AML-193 (cell line): ENCODE data around the gene SAMM50.
"Not testable (repeated sequence)": the region's sequence is repeated elsewhere in the genome, so short reads cannot be mapped to it uniquely, and the experiment has no call there.

ENCODE experiments used
- DNase-seq, 2 experiments: peaks; one replicate each; lab custom pipeline; 2025; lab: John Stamatoyannopoulos, UW

The SAMM50 gene

GRCh38 chr22:44000123-44000522 is 44.9 kb downstream of the SAMM50 start:
- no peak for DNase-seq

GRCh38 chr22:44001521-44001920 is 46.3 kb downstream of the SAMM50 start:
- DNase-seq, result no peak

- DNase-seq, result no peak
Observed at GRCh38 chr22:44002324-44002723, 47.1 kb downstream of the SAMM50 start.

GRCh38 chr22:44002997-44003396 is 47.8 kb downstream of the SAMM50 start:
- DNase-seq, result no peak

GRCh38 chr22:44003405-44004103 is 48.3 kb downstream of the SAMM50 start:
- DNase-seq, result no peak

- DNase-seq, result no peak
Observed at GRCh38 chr22:44004104-44004460, 48.8 kb downstream of the SAMM50 start.

- DNase-seq, result peak; percentile 3 to 7
Observed at GRCh38 chr22:44005524-44005923, 50.3 kb downstream of the SAMM50 start.

- DNase-seq, result no peak
Observed at GRCh38 chr22:44012162-44012561, 56.9 kb downstream of the SAMM50 start.

- DNase-seq, result no peak
Observed at GRCh38 chr22:44012591-44012990, 57.3 kb downstream of the SAMM50 start.

GRCh38 chr22:44014241-44014640 is 59.0 kb downstream of the SAMM50 start:
- no peak for DNase-seq

- not testable (repeated sequence) for DNase-seq
Observed at GRCh38 chr22:44016586-44016985, 61.3 kb downstream of the SAMM50 start.

- DNase-seq, result no peak
Observed at GRCh38 chr22:44018594-44018993, 63.4 kb downstream of the SAMM50 start.

GRCh38 chr22:44019416-44019815 is 64.2 kb downstream of the SAMM50 start:
- DNase-seq, result no peak

- DNase-seq, result no peak
Observed at GRCh38 chr22:44019846-44020245, 64.6 kb downstream of the SAMM50 start.

- DNase-seq, result no peak
Observed at GRCh38 chr22:44020981-44021380, 65.7 kb downstream of the SAMM50 start.

GRCh38 chr22:44023404-44024287 is 68.4 kb downstream of the SAMM50 start:
- DNase-seq, result peak; percentile 28 to 49

GRCh38 chr22:44024288-44024921 is 69.2 kb downstream of the SAMM50 start, which contains the start of gene PARVB:
Gene PARVB (plus strand): TSS chr22:44024302. CDS start chr22:44024340, 38 bp downstream.
- peak; percentile 6 to 16 for DNase-seq

- peak; percentile 64 to 67 for DNase-seq
Observed at GRCh38 chr22:44025171-44026065, 70.2 kb downstream of the SAMM50 start.

- DNase-seq, result no peak
Observed at GRCh38 chr22:44026066-44026629, 70.9 kb downstream of the SAMM50 start.

- peak; percentile 84 to 89 for DNase-seq
Observed at GRCh38 chr22:44026630-44027511, 71.6 kb downstream of the SAMM50 start.
